ENCODE measurements around the gene RAB23. TPM values are rescaled to one million over a fixed set of nuclear protein-coding genes. Genes with fewer than 3 reads are reported as not detected.

RAB23 gene
- total and polyA plus RNA-seq, 4 donors, result 18.2 to 40.1 (median 24.1) TPM

GRCh38 chr6:57220083-57220703 is 1.9 kb downstream of the RAB23 start:
- H3K36me3 ChIP-seq (ENCODE audit: control insufficient read depth, insufficient read depth, low read length), result no peaks in the 10 kb centered on the region
- H3K27me3 ChIP-seq (ENCODE audit: control insufficient read depth, insufficient read depth, low read length), result no peaks in the 10 kb centered on the region
- H3K9me3 ChIP-seq (ENCODE audit: control insufficient read depth, insufficient read depth, low read length), result no peaks in the 10 kb centered on the region
- H3K4me3 ChIP-seq (ENCODE audit: low read depth, low read length), result no peak overlapping the region
- no peak for DNase-seq (ENCODE audit: low read depth in 4 of 6, low spot score in 6 of 6)
- H3K4me1 ChIP-seq (ENCODE audit: control insufficient read depth, insufficient read depth, low read length), result no peaks in the 10 kb centered on the region
- WGBS (ENCODE audit: insufficient coverage), result 100% methylated on average over 1 of the region's 2 CpGs
- H3K27ac ChIP-seq (ENCODE audit: low read depth, low read length), result no peak overlapping the region

- H3K9me3 ChIP-seq (ENCODE audit: control insufficient read depth, insufficient read depth, low read length), result no peaks in the 10 kb centered on the region
- DNase-seq (ENCODE audit: low read depth in 4 of 6, low spot score in 6 of 6), result no peak
- H3K4me3 ChIP-seq (ENCODE audit: low read depth, low read length), result no peak overlapping the region
- no peak overlapping the region for H3K27ac ChIP-seq (ENCODE audit: low read depth, low read length)
- WGBS (ENCODE audit: insufficient coverage), result 100% methylated on average over 4 of the region's 11 CpGs
- no peaks in the 10 kb centered on the region for H3K4me1 ChIP-seq (ENCODE audit: control insufficient read depth, insufficient read depth, low read length)
- no peaks in the 10 kb centered on the region for H3K36me3 ChIP-seq (ENCODE audit: control insufficient read depth, insufficient read depth, low read length)
- H3K27me3 ChIP-seq (ENCODE audit: control insufficient read depth, insufficient read depth, low read length), result no peaks in the 10 kb centered on the region
Measured at GRCh38 chr6:57217270-57217669, 4.8 kb downstream of the RAB23 start.

- no peaks in the 10 kb centered on the region for H3K36me3 ChIP-seq (ENCODE audit: control insufficient read depth, insufficient read depth, low read length)
- H3K27me3 ChIP-seq (ENCODE audit: control insufficient read depth, insufficient read depth, low read length), result no peaks in the 10 kb centered on the region
- DNase-seq (ENCODE audit: low read depth in 4 of 6, low spot score in 6 of 6), result no peak
- no peak overlapping the region for H3K27ac ChIP-seq (ENCODE audit: low read depth, low read length)
- no peak overlapping the region for H3K4me3 ChIP-seq (ENCODE audit: low read depth, low read length)
- H3K4me1 ChIP-seq (ENCODE audit: control insufficient read depth, insufficient read depth, low read length), result no peaks in the 10 kb centered on the region
- H3K9me3 ChIP-seq (ENCODE audit: control insufficient read depth, insufficient read depth, low read length), result no peaks in the 10 kb centered on the region
- WGBS (ENCODE audit: insufficient coverage), result 33% methylated on average over 1 of the region's 7 CpGs
Measured at GRCh38 chr6:57216235-57217101, 5.6 kb downstream of the RAB23 start.

GRCh38 chr6:57215260-57215659 is 6.8 kb downstream of the RAB23 start:
- Histone ChIP-seq H3K4me3 (ENCODE audit: low read depth, low read length) (no peak overlapping the region), H3K9me3 (ENCODE audit: control insufficient read depth, insufficient read depth, low read length) (no peaks in the 10 kb centered on the region), H3K4me1 (ENCODE audit: control insufficient read depth, insufficient read depth, low read length) (no peaks in the 10 kb centered on the region), H3K27ac (ENCODE audit: low read depth, low read length) (no peak overlapping the region), H3K27me3 (ENCODE audit: control insufficient read depth, insufficient read depth, low read length) (no peaks in the 10 kb centered on the region), H3K36me3 (ENCODE audit: control insufficient read depth, insufficient read depth, low read length) (no peaks in the 10 kb centered on the region)
- no CpG with 5 or more reads among the region's 1 CpG for WGBS (ENCODE audit: insufficient coverage)
- DNase-seq (ENCODE audit: low read depth in 4 of 6, low spot score in 6 of 6), result no peak

GRCh38 chr6:57210060-57210459 is 12.0 kb downstream of the RAB23 start:
- no peak overlapping the region for H3K4me3 ChIP-seq (ENCODE audit: low read depth, low read length)
- no peak for DNase-seq (ENCODE audit: low read depth in 4 of 6, low spot score in 6 of 6)
- no peaks in the 10 kb centered on the region for H3K4me1 ChIP-seq (ENCODE audit: control insufficient read depth, insufficient read depth, low read length)
- no peak overlapping the region for H3K27ac ChIP-seq (ENCODE audit: low read depth, low read length)
- H3K36me3 ChIP-seq (ENCODE audit: control insufficient read depth, insufficient read depth, low read length), result no peaks in the 10 kb centered on the region
- H3K9me3 ChIP-seq (ENCODE audit: control insufficient read depth, insufficient read depth, low read length), result no peaks in the 10 kb centered on the region
- no peaks in the 10 kb centered on the region for H3K27me3 ChIP-seq (ENCODE audit: control insufficient read depth, insufficient read depth, low read length)
- 100% methylated on average over 2 of the region's 5 CpGs for WGBS (ENCODE audit: insufficient coverage)

- H3K36me3 ChIP-seq (ENCODE audit: control insufficient read depth, insufficient read depth, low read length), result no peaks in the 10 kb centered on the region
- H3K27me3 ChIP-seq (ENCODE audit: control insufficient read depth, insufficient read depth, low read length), result no peaks in the 10 kb centered on the region
- no peak for DNase-seq (ENCODE audit: low read depth in 4 of 6, low spot score in 6 of 6)
- H3K27ac ChIP-seq (ENCODE audit: low read depth, low read length), result no peak overlapping the region
- no peak overlapping the region for H3K4me3 ChIP-seq (ENCODE audit: low read depth, low read length)
- H3K9me3 ChIP-seq (ENCODE audit: control insufficient read depth, insufficient read depth, low read length), result no peaks in the 10 kb centered on the region
- no peaks in the 10 kb centered on the region for H3K4me1 ChIP-seq (ENCODE audit: control insufficient read depth, insufficient read depth, low read length)
Measured at GRCh38 chr6:57209030-57209429, 13.1 kb downstream of the RAB23 start.

- Histone ChIP-seq H3K36me3 (ENCODE audit: control insufficient read depth, insufficient read depth, low read length) (no peaks in the 10 kb centered on the region), H3K27ac (ENCODE audit: low read depth, low read length) (no peak overlapping the region), H3K4me3 (ENCODE audit: low read depth, low read length) (no peak overlapping the region), H3K4me1 (ENCODE audit: control insufficient read depth, insufficient read depth, low read length) (no peaks in the 10 kb centered on the region), H3K9me3 (ENCODE audit: control insufficient read depth, insufficient read depth, low read length) (no peaks in the 10 kb centered on the region), H3K27me3 (ENCODE audit: control insufficient read depth, insufficient read depth, low read length) (no peaks in the 10 kb centered on the region)
- DNase-seq (ENCODE audit: low read depth in 4 of 6, low spot score in 6 of 6), result no peak
- WGBS (ENCODE audit: insufficient coverage), result 97% methylated on average over 3 of the region's 4 CpGs
Measured at GRCh38 chr6:57207872-57208271, 14.2 kb downstream of the RAB23 start.

- no peak overlapping the region for H3K27ac ChIP-seq (ENCODE audit: low read depth, low read length)
Measured at GRCh38 chr6:57207141-57207540, 15.0 kb downstream of the RAB23 start.

GRCh38 chr6:57205550-57206328 is 16.4 kb downstream of the RAB23 start:
- no peak for DNase-seq (ENCODE audit: low read depth in 4 of 6, low spot score in 6 of 6)
- Histone ChIP-seq H3K27ac (ENCODE audit: low read depth, low read length) (no peak overlapping the region), H3K4me1 (ENCODE audit: control insufficient read depth, insufficient read depth, low read length) (no peaks in the 10 kb centered on the region), H3K9me3 (ENCODE audit: control insufficient read depth, insufficient read depth, low read length) (no peaks in the 10 kb centered on the region), H3K27me3 (ENCODE audit: control insufficient read depth, insufficient read depth, low read length) (no peaks in the 10 kb centered on the region), H3K36me3 (ENCODE audit: control insufficient read depth, insufficient read depth, low read length) (no peaks in the 10 kb centered on the region), H3K4me3 (ENCODE audit: low read depth, low read length) (no peak overlapping the region)
- WGBS (ENCODE audit: insufficient coverage), result 84% methylated on average over 7 of the region's 7 CpGs

More at GRCh38 chr6:57207141-57207540, 15.0 kb downstream of the RAB23 start:
- H3K27me3 ChIP-seq (ENCODE audit: control insufficient read depth, insufficient read depth, low read length), result no peaks in the 10 kb centered on the region
- no CpG with 5 or more reads among the region's 2 CpGs for WGBS (ENCODE audit: insufficient coverage)
- no peaks in the 10 kb centered on the region for H3K9me3 ChIP-seq (ENCODE audit: control insufficient read depth, insufficient read depth, low read length)
- no peaks in the 10 kb centered on the region for H3K4me1 ChIP-seq (ENCODE audit: control insufficient read depth, insufficient read depth, low read length)
- no peak overlapping the region for H3K4me3 ChIP-seq (ENCODE audit: low read depth, low read length)
- DNase-seq (ENCODE audit: low read depth in 4 of 6, low spot score in 6 of 6), result no peak
- H3K36me3 ChIP-seq (ENCODE audit: control insufficient read depth, insufficient read depth, low read length), result no peaks in the 10 kb centered on the region
